ENCODE data around the gene PRPH. TPM values are rescaled to one million over a fixed set of nuclear protein-coding genes. Genes with fewer than 3 reads are reported as not detected.
"Not testable (repeated sequence)": the region's sequence is repeated elsewhere in the genome, so short reads cannot be mapped to it uniquely, and the experiment has no call there.

Gene PRPH
- total and polyA plus RNA-seq, 2 of the 8 experiments (the other 6 are each of a cell fraction or from before 2014, with no cell fraction given), result 0.79 to 1.4 TPM

DNA sequence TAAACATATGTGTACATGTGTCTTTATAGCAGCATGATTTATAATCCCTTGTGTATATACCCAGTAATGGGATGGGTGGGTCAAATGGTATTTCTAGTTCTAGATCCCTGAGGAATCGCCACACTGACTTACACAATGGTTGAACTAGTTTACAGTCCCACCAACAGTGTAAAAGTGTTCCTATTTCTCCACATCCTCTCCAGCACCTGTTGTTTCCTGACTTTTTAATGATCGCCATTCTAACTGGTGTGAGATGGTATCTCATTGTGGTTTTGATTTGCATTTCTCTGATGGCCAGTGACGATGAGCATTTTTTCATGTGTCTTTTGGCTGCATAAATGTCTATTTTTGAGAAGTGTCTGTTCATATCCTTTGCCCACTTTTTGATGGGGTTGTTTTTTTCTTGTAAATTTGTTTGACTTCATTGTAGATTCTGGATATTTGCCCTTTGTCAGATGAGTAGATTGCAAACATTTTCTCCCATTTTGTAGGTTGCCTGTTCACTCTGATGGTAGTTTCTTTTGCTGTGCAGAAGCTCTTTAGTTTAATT lies 15.6 kb downstream of the PRPH start:
- H2AK5ac ChIP-seq (ENCODE audit: low read depth, low read length); POLR2A ChIA-PET (ENCODE audit: partially characterized antibody); H4K5ac ChIP-seq (ENCODE audit: insufficient read length, low read depth, low read length); H3K9ac ChIP-seq (replicated peaks in 1 of 4; ENCODE audit: extremely low read depth in 1 of 4, low read depth in 3 of 4, low read length in 3 of 4); H3K36me3 ChIP-seq (ENCODE audit: control insufficient read depth in 2 of 4, insufficient read depth in 4 of 4, low read length in 3 of 4); H2AFZ ChIP-seq (ENCODE audit: low read length); H2BK5ac ChIP-seq (ENCODE audit: low read depth, low read length); H3K79me1 ChIP-seq (ENCODE audit: low read depth, low read length); H2BK15ac ChIP-seq (ENCODE audit: low read length); H2BK20ac ChIP-seq (ENCODE audit: low read length); H4K20me1 ChIP-seq (replicated peaks in 1 of 2; ENCODE audit: control insufficient read depth in 1 of 2, insufficient read depth in 2 of 2, low read length in 2 of 2); H3K9me3 ChIP-seq (ENCODE audit: insufficient read depth in 2 of 2, low read depth in 1 of 2, low read length in 1 of 2); H3K4ac ChIP-seq (replicated peaks; ENCODE audit: insufficient read length, low read depth, low read length); DNase-seq (ENCODE audit: low read depth in 1 of 2, low spot score in 2 of 2); H3K27ac ChIP-seq (ENCODE audit: low read depth, low read length); H3K18ac ChIP-seq (ENCODE audit: extremely low read depth, low read length); CTCF ChIA-PET (ENCODE audit: partially characterized antibody); H3K56ac ChIP-seq (replicated peaks; ENCODE audit: insufficient read length, low read depth, low read length); H3K4me1 ChIP-seq (replicated peaks in 1 of 4; ENCODE audit: control insufficient read depth in 3 of 4, insufficient read depth in 4 of 4, low read length in 3 of 4); H2BK12ac ChIP-seq (ENCODE audit: low read depth, low read length); H3K23me2 ChIP-seq (ENCODE audit: low read depth, low read length); H3K27me3 ChIP-seq (replicated peaks in 1 of 4; ENCODE audit: control insufficient read depth in 3 of 4, extremely low read depth in 1 of 4, insufficient read depth in 3 of 4, low read length in 3 of 4); H4K8ac ChIP-seq (ENCODE audit: extremely low read depth, insufficient read depth, low read length); H4K91ac ChIP-seq (replicated peaks; ENCODE audit: insufficient read length, low read length); H3K79me2 ChIP-seq (ENCODE audit: control insufficient read depth in 1 of 2, insufficient read depth in 2 of 2, low read length in 2 of 2); H3K4me3 ChIP-seq (ENCODE audit: extremely low read depth in 1 of 4, insufficient read depth in 2 of 4, low read depth in 3 of 4, low read length in 4 of 4); H2BK120ac ChIP-seq (replicated peaks; ENCODE audit: low read depth, low read length); FAIRE-seq; H3K14ac ChIP-seq (ENCODE audit: insufficient read length); H3K4me2 ChIP-seq (ENCODE audit: insufficient read depth in 1 of 2, low read depth in 2 of 2, low read length in 2 of 2); H3K23ac ChIP-seq (ENCODE audit: insufficient read length): not testable (repeated sequence)
- 78% methylated on average over 2 of the region's 3 CpGs; no CpG with 5 or more reads in 1 of the 2 experiments for WGBS, 2 experiments (ENCODE audit: extremely low coverage in 1 of 2, insufficient coverage in 1 of 2, insufficient read length in 1 of 2, insufficient replicate concordance in 2 of 2, low coverage in 1 of 2, low lambda C conversion rate in 2 of 2, missing lambda C conversion rate in 1 of 2)

Data from H1 (cell line).